ENCODE data around the gene PAXX. TPM values are rescaled to one million over a fixed set of nuclear protein-coding genes. Genes with fewer than 3 reads are reported as not detected.

The PAXX gene
- total and polyA plus RNA-seq, 2 donors (not counting 1 experiment from before 2014, with no cell fraction given), result 6.1 to 13.7 TPM

- no peak overlapping the region for H3K27ac ChIP-seq (ENCODE audit: insufficient read depth, low read length)
- TF ChIP-seq EZH2 (IDR thresholded peaks at IDR 0.05; ENCODE audit: low read length, missing control alignments) (no peak), CTCF (conservative IDR thresholded peaks at IDR 0.05 in 1 of 2, IDR thresholded peaks at IDR 0.05 in 1 of 2; ENCODE audit: low read depth in 1 of 2, low read length in 2 of 2) (no peak)
- no peaks in the 10 kb centered on the region for H3K9me3 ChIP-seq (ENCODE audit: control insufficient read depth, insufficient read depth, low read depth, low read length)
- peak; percentile 72 to 73 for DNase-seq (ENCODE audit: low read depth in 2 of 2)
- H3K4me1 ChIP-seq (ENCODE audit: control insufficient read depth, extremely low read depth, insufficient read depth, low read length), result no peaks in the 10 kb centered on the region
- no peaks in the 10 kb centered on the region for H3K36me3 ChIP-seq (ENCODE audit: control insufficient read depth, insufficient read depth, low read length)
- H4K20me1 ChIP-seq (ENCODE audit: control insufficient read depth, extremely low read depth, insufficient read depth, low read length), result no peaks in the 10 kb centered on the region
- H3K9ac ChIP-seq (ENCODE audit: insufficient read depth, low read length), result peak overlapping the region; percentile 40
- peak overlapping the region; percentile 89 for H3K4me2 ChIP-seq (ENCODE audit: extremely low read depth, insufficient read depth, low read length)
- H3K79me2 ChIP-seq (ENCODE audit: control insufficient read depth, insufficient read depth, low read length), result no peaks in the 10 kb centered on the region
- peak overlapping the region; percentile 47 to 61 (median 48) for H3K4me3 ChIP-seq (replicated peaks in 1 of 4; ENCODE audit: control extremely low read depth in 1 of 4, insufficient read depth in 1 of 4, low read depth in 3 of 4, low read length in 4 of 4)
- H2AFZ ChIP-seq (ENCODE audit: low read length), result peak overlapping the region; percentile 70
- H3K27me3 ChIP-seq (ENCODE audit: control insufficient read depth, insufficient read depth, low read length), result no peaks in the 10 kb centered on the region
Observed at GRCh38 chr9:136949817-136950655, 42.2 kb upstream of the PAXX start.

GRCh38 chr9:136950656-136951276, 41.5 kb upstream of the PAXX start:
- Histone ChIP-seq H3K79me2 (ENCODE audit: control insufficient read depth, insufficient read depth, low read length) (no peaks in the 10 kb centered on the region), H3K27me3 (ENCODE audit: control insufficient read depth, insufficient read depth, low read length) (no peaks in the 10 kb centered on the region), H3K36me3 (ENCODE audit: control insufficient read depth, insufficient read depth, low read length) (no peaks in the 10 kb centered on the region), H3K4me1 (ENCODE audit: control insufficient read depth, extremely low read depth, insufficient read depth, low read length) (no peaks in the 10 kb centered on the region), H2AFZ (ENCODE audit: low read length) (no peak overlapping the region), H4K20me1 (ENCODE audit: control insufficient read depth, extremely low read depth, insufficient read depth, low read length) (no peaks in the 10 kb centered on the region), H3K4me2 (ENCODE audit: extremely low read depth, insufficient read depth, low read length) (peak overlapping the region; percentile 1), H3K9me3 (ENCODE audit: control insufficient read depth, insufficient read depth, low read depth, low read length) (no peaks in the 10 kb centered on the region), H3K9ac (ENCODE audit: insufficient read depth, low read length) (no peak overlapping the region), H3K27ac (ENCODE audit: insufficient read depth, low read length) (no peak overlapping the region), H3K4me3 (replicated peaks in 1 of 4; ENCODE audit: control extremely low read depth in 1 of 4, insufficient read depth in 1 of 4, low read depth in 3 of 4, low read length in 4 of 4) (peak overlapping the region in 1 of 4 experiments; percentile 61)
- DNase-seq (ENCODE audit: low read depth in 2 of 2), result no peak
- TF ChIP-seq CTCF (conservative IDR thresholded peaks at IDR 0.05 in 1 of 2, IDR thresholded peaks at IDR 0.05 in 1 of 2; ENCODE audit: low read depth in 1 of 2, low read length in 2 of 2) (no peak), EZH2 (IDR thresholded peaks at IDR 0.05; ENCODE audit: low read length, missing control alignments) (no peak)

- no peaks in the 10 kb centered on the region for H4K20me1 ChIP-seq (ENCODE audit: control insufficient read depth, extremely low read depth, insufficient read depth, low read length)
- no peak for DNase-seq (ENCODE audit: low read depth in 2 of 2)
Observed at GRCh38 chr9:136951541-136952320, 40.5 kb upstream of the PAXX start, which contains the start of gene LCN12. Gene LCN12 (plus strand): TSS chr9:136952273. CDS start chr9:136952328, 55 bp downstream.

More at GRCh38 chr9:136951541-136952320, 40.5 kb upstream of the PAXX start, which contains the start of gene LCN12:
- TF ChIP-seq EZH2 (IDR thresholded peaks at IDR 0.05; ENCODE audit: low read length, missing control alignments) (no peak), CTCF (conservative IDR thresholded peaks at IDR 0.05 in 1 of 2, IDR thresholded peaks at IDR 0.05 in 1 of 2; ENCODE audit: low read depth in 1 of 2, low read length in 2 of 2) (no peak)
- Histone ChIP-seq H3K79me2 (ENCODE audit: control insufficient read depth, insufficient read depth, low read length) (no peaks in the 10 kb centered on the region), H3K27ac (ENCODE audit: insufficient read depth, low read length) (no peak within 1 kb of the TSS), H3K9me3 (ENCODE audit: control insufficient read depth, insufficient read depth, low read depth, low read length) (no peaks in the 10 kb centered on the region), H3K27me3 (ENCODE audit: control insufficient read depth, insufficient read depth, low read length) (no peaks in the 10 kb centered on the region), H3K36me3 (ENCODE audit: control insufficient read depth, insufficient read depth, low read length) (no peaks in the 10 kb centered on the region), H3K9ac (ENCODE audit: insufficient read depth, low read length) (no peak within 1 kb of the TSS), H3K4me3 (replicated peaks in 1 of 4; ENCODE audit: control extremely low read depth in 1 of 4, insufficient read depth in 1 of 4, low read depth in 3 of 4, low read length in 4 of 4) (no peak within 1 kb of the TSS), H2AFZ (ENCODE audit: low read length) (no peak within 1 kb of the TSS), H3K4me2 (ENCODE audit: extremely low read depth, insufficient read depth, low read length) (no peak within 1 kb of the TSS), H3K4me1 (ENCODE audit: control insufficient read depth, extremely low read depth, insufficient read depth, low read length) (no peaks in the 10 kb centered on the region)
